Loucy (cell line): Measurements from ENCODE around the gene CAMTA1.

Experiments
- H2AFZ ChIP-seq: fragments of 200-600 bp; sonication (generic); 2 replicates; pipeline ENCODE4 v1.6.0; 2016; ENCODE audit warnings: antibody characterized with exemption, mild to moderate bottlenecking, low read length, moderate library complexity
- H3F3A ChIP-seq: fragments of 200-600 bp; 2 replicates; pipeline ENCODE4 v1.6.0; 2016; ENCODE audit warnings: antibody characterized with exemption, low read depth, mild to moderate bottlenecking
- H3K27me3 ChIP-seq: fragments of 200-600 bp; sonication (generic); 2 replicates; pipeline ENCODE4 v1.6.1; 2014; ENCODE audit warnings: low read length, mild to moderate bottlenecking; ENCODE audit not compliant: insufficient read depth, poor library complexity, severe bottlenecking
- H3K36me3 ChIP-seq: fragments of 200-600 bp; sonication (generic); 2 replicates; pipeline ENCODE4 v1.6.1; 2016; ENCODE audit warnings: low read length; ENCODE audit not compliant: insufficient read depth
- H3K4me1 ChIP-seq: fragments of 200-600 bp; sonication (generic); 2 replicates; pipeline ENCODE4 v1.5.1; 2014; ENCODE audit warnings: low read length, mild to moderate bottlenecking; ENCODE audit not compliant: insufficient read depth, poor library complexity, severe bottlenecking
- H3K4me2 ChIP-seq: fragments of 200-600 bp; sonication (generic); 2 replicates; pipeline ENCODE4 v1.6.0; 2014; ENCODE audit warnings: antibody characterized with exemption, low read length, low read depth, mild to moderate bottlenecking; ENCODE audit not compliant: poor library complexity, severe bottlenecking
- H3K4me3 ChIP-seq: fragments of 200-600 bp; sonication (generic); 2 replicates; pipeline ENCODE4 v1.5.1; 2014; ENCODE audit warnings: low read length, mild to moderate bottlenecking, mixed read lengths; ENCODE audit not compliant: poor library complexity, severe bottlenecking
- H3K79me2 ChIP-seq: fragments of 200-600 bp; sonication (generic); 2 replicates; pipeline ENCODE4 v1.6.1; 2014; ENCODE audit warnings: low read length; ENCODE audit not compliant: insufficient read depth
- H3K9ac ChIP-seq: fragments of 200-600 bp; sonication (generic); 2 replicates; pipeline ENCODE4 v1.6.0; 2014; ENCODE audit warnings: mild to moderate bottlenecking, low read depth, low read length, moderate library complexity; ENCODE audit not compliant: poor library complexity, severe bottlenecking
- H3K9me2 ChIP-seq: fragments of 200-600 bp; sonication (generic); replicated peaks from 2 replicates; pipeline ENCODE4 v1.6.1; 2016; ENCODE audit warnings: low read depth, low read length, mixed read lengths
- H3K9me3 ChIP-seq: fragments of 200-600 bp; sonication (generic); 2 replicates; pipeline ENCODE4 v1.6.1; 2014; ENCODE audit warnings: mild to moderate bottlenecking, antibody characterized with exemption, low read length, low read depth; ENCODE audit not compliant: insufficient read depth
- H4K20me1 ChIP-seq: fragments of 200-600 bp; sonication (generic); 2 replicates; pipeline ENCODE4 v1.6.0; 2014; ENCODE audit warnings: antibody characterized with exemption, low read length, mild to moderate bottlenecking; ENCODE audit not compliant: insufficient read depth, poor library complexity, severe bottlenecking
- CTCF ChIP-seq: fragments of 200-600 bp; sonication (generic); conservative IDR thresholded peaks from 2 replicates; pipeline ENCODE4 v1.5.1; 2014; ENCODE audit warnings: mild to moderate bottlenecking, antibody characterized with exemption, low read length
- EZH2phosphoT487 ChIP-seq: fragments of 200-600 bp; IDR thresholded peaks from 2 replicates; pipeline ENCODE4 v1.6.1; 2018; ENCODE audit warnings: antibody characterized with exemption, mild to moderate bottlenecking, moderate library complexity, borderline replicate concordance

CAMTA1 gene

GRCh38 chr1:7420470-7421100 is 635.3 kb downstream of the CAMTA1 start:
- Histone ChIP-seq H2AFZ (no peak overlapping the region), H3K79me2 (no peaks in the 10 kb centered on the region), H3K27me3 (no peaks in the 10 kb centered on the region), H4K20me1 (no peaks in the 10 kb centered on the region), H3K4me2 (no peak overlapping the region), H3F3A (no peaks in the 10 kb centered on the region), H3K36me3 (no peaks in the 10 kb centered on the region), H3K9me3 (peaks cover 3% of the 10 kb centered on the region; the same call in 1 of the 2 replicates), H3K4me3 (no peak overlapping the region), H3K9ac (no peak overlapping the region), H3K4me1 (no peaks in the 10 kb centered on the region), H3K9me2 (no peaks in the 10 kb centered on the region)
- TF ChIP-seq EZH2phosphoT487 (no peak), CTCF (no peak)

DNA sequence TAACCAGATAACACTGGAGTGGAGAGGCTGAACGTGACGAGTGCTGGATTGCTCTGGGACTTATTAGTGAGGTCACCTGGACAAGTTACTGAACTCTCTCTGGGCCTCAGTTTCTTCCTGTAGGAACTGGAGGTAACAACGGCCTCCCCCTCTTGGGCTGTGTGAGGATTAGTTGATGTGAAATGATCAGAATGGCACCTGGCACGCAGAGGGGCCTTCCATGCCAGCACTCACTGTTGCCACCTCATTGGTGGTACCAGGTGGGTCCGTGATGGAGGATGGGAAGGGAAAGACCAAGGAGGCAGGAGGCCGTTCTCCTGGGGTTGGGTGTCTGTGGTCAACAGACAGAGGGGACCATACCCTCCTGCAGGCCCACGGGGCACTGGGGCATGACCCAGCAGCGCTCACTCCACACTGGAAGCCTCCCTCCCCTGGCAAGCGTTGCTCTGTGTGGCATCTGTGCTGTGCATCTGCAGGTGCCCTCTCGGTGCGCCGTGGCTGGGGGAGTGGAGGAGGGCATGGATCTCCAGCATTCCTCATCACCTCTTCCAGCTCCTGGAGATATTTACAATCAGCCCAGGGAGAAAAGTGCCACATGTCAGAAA is 636.3 kb downstream of the CAMTA1 start:
- H4K20me1 ChIP-seq, result no peaks in the 10 kb centered on the region
- TF ChIP-seq CTCF, result no peak
- no peak for TF ChIP-seq EZH2phosphoT487
- peaks cover 3% of the 10 kb centered on the region; the same call in 1 of the 2 replicates for H3K9me3 ChIP-seq
- H2AFZ ChIP-seq, result no peak overlapping the region
- H3F3A ChIP-seq, result no peaks in the 10 kb centered on the region
- no peaks in the 10 kb centered on the region for H3K27me3 ChIP-seq
- H3K4me2 ChIP-seq, result no peak overlapping the region
- H3K9ac ChIP-seq, result no peak overlapping the region
- H3K4me1 ChIP-seq, result no peaks in the 10 kb centered on the region
- H3K9me2 ChIP-seq, result no peaks in the 10 kb centered on the region
- H3K4me3 ChIP-seq, result no peak overlapping the region
- no peaks in the 10 kb centered on the region for H3K79me2 ChIP-seq
- no peaks in the 10 kb centered on the region for H3K36me3 ChIP-seq

DNA sequence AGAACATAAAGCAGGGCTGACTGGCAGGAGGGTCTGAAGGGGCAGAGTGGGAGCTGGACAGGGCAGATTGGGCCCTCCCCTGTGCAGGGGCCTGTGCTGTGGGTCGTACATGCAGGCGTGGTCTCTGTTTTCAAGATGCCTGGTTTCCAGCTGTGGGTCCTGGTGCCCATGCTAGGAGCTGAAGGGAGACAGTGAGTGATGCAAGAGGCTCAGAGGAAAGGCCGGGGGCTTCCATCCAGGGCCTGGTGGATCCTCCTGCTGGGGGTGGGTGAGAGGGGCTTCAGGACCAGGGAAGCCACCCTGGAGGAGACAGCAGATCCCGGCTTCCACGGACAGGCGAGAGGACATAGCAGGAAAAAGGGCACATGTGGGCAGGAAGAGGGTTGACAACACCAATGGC is 636.8 kb downstream of the CAMTA1 start:
- Histone ChIP-seq H3K4me2 (no peak overlapping the region), H3K79me2 (no peaks in the 10 kb centered on the region), H3K9me2 (no peaks in the 10 kb centered on the region), H3K4me1 (no peaks in the 10 kb centered on the region), H3K36me3 (no peaks in the 10 kb centered on the region), H3K9ac (no peak overlapping the region), H3F3A (no peaks in the 10 kb centered on the region), H3K9me3 (peaks cover 3% of the 10 kb centered on the region; the same call in 1 of the 2 replicates), H3K27me3 (no peaks in the 10 kb centered on the region), H4K20me1 (no peaks in the 10 kb centered on the region), H2AFZ (no peak overlapping the region), H3K4me3 (no peak overlapping the region)
- TF ChIP-seq EZH2phosphoT487 (no peak), CTCF (no peak)
